GM12878 (cell line): Measurements from ENCODE around the gene TACSTD2. TPM values are rescaled to one million over a fixed set of nuclear protein-coding genes. Genes with fewer than 3 reads are reported as not detected.

Experiments
- ATAC-seq: fragments of 200-7000 bp; cut with Tn5 transposase; 3 replicates; pipeline ENCODE4 v1.9.1; 2020; ENCODE audit warnings: mild to moderate bottlenecking, moderate library complexity
- BruUV-seq: library from RNA; stranded (reverse); fragments of 400-500 nt; replicated peaks from 2 replicates; lab custom pipeline; 2021; lab: Mats Ljungman, UMichigan
- CTCF ChIA-PET: fragments of 300-600 bp; sonication (Branson Sonifier 250); formaldehyde crosslinking; extraction: SDS; loops from one replicate; lab custom pipeline; 2021; ENCODE audit warnings: inconsistent platforms; lab: Yijun Ruan, JAX
- POLR2A ChIA-PET: fragments of 350-600 bp; formaldehyde crosslinking; extraction: SDS; loops from one replicate; lab custom pipeline; 2021; ENCODE audit warnings: inconsistent platforms; lab: Charles Lee
- RAD21 ChIA-PET: fragments of 300-600 bp; sonication (Branson Sonifier 250); formaldehyde crosslinking; loops from one replicate; lab custom pipeline; 2023; ENCODE audit warnings: antibody characterized with exemption; ENCODE audit not compliant: unreplicated experiment; lab: Charles Lee
- SMC1A ChIA-PET: fragments of 300-600 bp; sonication (Branson Sonifier 250); formaldehyde crosslinking; loops from one replicate; lab custom pipeline; 2023; ENCODE audit not compliant: unreplicated experiment, uncharacterized antibody; lab: Charles Lee
- DNase-seq: peaks from one replicate; pipeline ENCODE4 v3.0.0-alpha.2; 2011; ENCODE audit warnings: low read depth, low spot score
- FAIRE-seq: peaks from 3 replicates; lab custom pipeline; 2011; peaks lifted over from hg19 to GRCh38; lab: Jason Lieb, UNC
- H2AFZ ChIP-seq: 2 replicates; pipeline ENCODE4 v1.6.0; 2011; ENCODE audit warnings: low read depth, low read length, control low read depth; ENCODE audit not compliant: control insufficient read depth
- H3K27ac ChIP-seq: 2 replicates; pipeline ENCODE4 v1.5.1; 2011; ENCODE audit warnings: control low read depth; ENCODE audit not compliant: control insufficient read depth, insufficient read depth
- H3K27me3 ChIP-seq, 2 experiments: replicated peaks in 1 of 2; 2 replicates each; pipeline versions ENCODE4 v1.6.0 to v1.6.1; 2011; ENCODE audit warnings: low read length in 1 of 2; ENCODE audit not compliant: control insufficient read depth in 2 of 2, insufficient read depth in 2 of 2
- H3K36me3 ChIP-seq, 2 experiments: 2 replicates each; pipeline ENCODE4 v1.5.1; 2011; ENCODE audit warnings: low read length in 1 of 2; ENCODE audit not compliant: control insufficient read depth in 2 of 2, insufficient read depth in 2 of 2
- H3K4me1 ChIP-seq: 2 replicates; pipeline ENCODE4 v1.6.1; 2011; ENCODE audit warnings: mild to moderate bottlenecking, low read length, moderate library complexity, mixed read lengths; ENCODE audit not compliant: control insufficient read depth, insufficient read depth
- H3K4me2 ChIP-seq: 2 replicates; pipeline ENCODE4 v1.6.0; 2011; ENCODE audit warnings: control low read depth; ENCODE audit not compliant: control insufficient read depth, insufficient read depth
- H3K4me3 ChIP-seq: fragments of 200-600 bp; sonication (generic); 2 replicates; pipeline ENCODE4 v1.5.1; 2016
- H3K79me2 ChIP-seq: 2 replicates; pipeline ENCODE4 v1.6.0; 2011; ENCODE audit warnings: low read length; ENCODE audit not compliant: control insufficient read depth, insufficient read depth
- H3K9ac ChIP-seq: 2 replicates; pipeline ENCODE4 v1.8.0; 2011; ENCODE audit warnings: low read length, control low read depth, mixed read lengths; ENCODE audit not compliant: control insufficient read depth, insufficient read depth
- H3K9me3 ChIP-seq: replicated peaks from 3 replicates; pipeline ENCODE4 v1.5.1; 2011; ENCODE audit warnings: mild to moderate bottlenecking, low read length; ENCODE audit not compliant: control insufficient read depth, insufficient read depth
- H4K20me1 ChIP-seq: 2 replicates; pipeline ENCODE4 v1.6.0; 2011; ENCODE audit not compliant: control insufficient read depth, insufficient read depth
- ATF7 ChIP-seq: fragments of 450-650 bp; IDR thresholded peaks from 2 replicates; pipeline ENCODE4 v1.6.1; 2016; ENCODE audit warnings: low read depth, mild to moderate bottlenecking
- BCL3 ChIP-seq: IDR thresholded peaks from 2 replicates; pipeline ENCODE4 v1.6.1; 2011; ENCODE audit warnings: borderline replicate concordance, low read depth, mild to moderate bottlenecking, moderate library complexity, low read length; ENCODE audit not compliant: insufficient read depth, poor library complexity, severe bottlenecking
- BCLAF1 ChIP-seq: fragments of 450-650 bp; IDR thresholded peaks from 2 replicates; pipeline ENCODE4 v1.6.1; 2017; ENCODE audit warnings: antibody characterized with exemption, mild to moderate bottlenecking, moderate library complexity
- EZH2 ChIP-seq: IDR thresholded peaks from 2 replicates; pipeline ENCODE4 v1.6.1; 2012; ENCODE audit warnings: low read depth, mild to moderate bottlenecking, control low read depth, inconsistent platforms, low read length, borderline replicate concordance; ENCODE audit not compliant: control insufficient read depth
- LARP7 ChIP-seq: fragments of 450-650 bp; IDR thresholded peaks from 2 replicates; pipeline ENCODE4 v1.6.1; 2017; ENCODE audit warnings: mild to moderate bottlenecking
- NRF1 ChIP-seq: conservative IDR thresholded peaks from 2 replicates; pipeline ENCODE4 v1.6.1; 2011; ENCODE audit warnings: mild to moderate bottlenecking, low read depth, low read length, improper control_type of control experiment
- PML ChIP-seq: IDR thresholded peaks from 2 replicates; pipeline ENCODE4 v1.6.1; 2012; ENCODE audit warnings: low read length, inconsistent platforms
- REST ChIP-seq: IDR thresholded peaks from 2 replicates; pipeline ENCODE4 v1.6.1; 2012; ENCODE audit warnings: mild to moderate bottlenecking, low read depth, low read length
- SMAD1 ChIP-seq: fragments of 450-650 bp; IDR thresholded peaks from 2 replicates; pipeline ENCODE4 v1.6.1; 2018; ENCODE audit warnings: mild to moderate bottlenecking, low read depth; ENCODE audit not compliant: partially characterized antibody
- SPI1 ChIP-seq: IDR thresholded peaks from 2 replicates; pipeline ENCODE4 v1.6.1; 2011; ENCODE audit warnings: low read depth, mild to moderate bottlenecking, low read length, moderate library complexity, borderline replicate concordance; ENCODE audit not compliant: insufficient read depth
- TAF1 ChIP-seq: IDR thresholded peaks from 2 replicates; pipeline ENCODE4 v1.6.1; 2011; ENCODE audit warnings: mild to moderate bottlenecking, low read depth, low read length, borderline replicate concordance
- TCF12 ChIP-seq: IDR thresholded peaks from 2 replicates; pipeline ENCODE4 v1.6.1; 2011; ENCODE audit warnings: low read depth, mild to moderate bottlenecking, low read length
- WGBS: methylation state at CpG from one replicate; pipeline ENCODE4 v1.1.6; 2016; ENCODE audit warnings: low lambda C conversion rate; ENCODE audit not compliant: insufficient replicate concordance, insufficient coverage; ENCODE audit errors: missing lambda C conversion rate; 5-methylcytosine and 5-hydroxymethylcytosine counted together
- in situ Hi-C: fragments of 300-500 bp; cut with MboI; formaldehyde crosslinking; loops from 9 replicates; pipeline ENCODE4 v1.14.3; 2018; ENCODE audit warnings: mixed read lengths
- intact Hi-C: fragments of 100-400 bp; cut with micrococcal nuclease; formaldehyde crosslinking; loops from one replicate; pipeline ENCODE4 v1.14.2; 2022; ENCODE audit not compliant: unreplicated experiment
- polyA plus RNA-seq, 11 experiments: library from polyadenylated mRNA; depleted of rRNA in 4 of 11; unstranded in 6 of 11; stranded (reverse) in 5 of 11; fragments of >200 nt; fragmentation: Nextera tagmentation in 4 of 11; fragmentation: Illumina TruSeq in 1 of 11; extraction: Ambion mirVana in 4 of 11; extraction: Trizol in 1 of 11; gene quantifications; 1 replicate in 1 of 11; 2 replicates in 10 of 11; pipeline versions ENCODE4 v1.2.1 to v1.2.3, GENCODE V29; 2011 to 2016; ENCODE audit warnings: inconsistent platforms in 2 of 11, missing spikeins in 2 of 11, low read depth in 1 of 11
- total RNA-seq, 4 experiments: library from RNA; depleted of rRNA in 3 of 4; stranded (reverse); fragments of >200 nt in 3 of 4; fragmentation: Illumina TruSeq in 1 of 4; extraction: Trizol in 1 of 4; gene quantifications; 2 replicates each; pipeline versions ENCODE4 v1.2.1 to v1.2.3, GENCODE V29; 2013 to 2021
- TF ChIP-seq, protein P1 (sequence below): fragments of 150-350 bp; IDR thresholded peaks from 2 replicates; pipeline ENCODE4 v1.6.1; 2016; ENCODE audit warnings: low read depth, low read length

Gene TACSTD2
- total and polyA plus RNA-seq, 10 of the 15 experiments (the other 5 are each of a cell fraction or from before 2014, with no cell fraction given), result 0.56 to 9.4 (median 3.7) TPM

GRCh38 chr1:58591806-58592205 is 14.8 kb upstream of the TACSTD2 start:
- no peak for ATAC-seq
- Histone ChIP-seq H3K4me1 (peaks cover 2% of the 10 kb centered on the region; the same call in 1 of the 2 replicates), H3K9me3 (no peaks in the 10 kb centered on the region), H3K9ac (no peak overlapping the region), H3K36me3 (no peaks in the 10 kb centered on the region), H3K4me2 (no peak overlapping the region), H4K20me1 (no peaks in the 10 kb centered on the region; the same call in 1 of the 2 replicates), H3K79me2 (no peaks in the 10 kb centered on the region), H3K27me3 (no peaks in the 10 kb centered on the region), H2AFZ (no peak overlapping the region), H3K27ac (no peak overlapping the region), H3K4me3 (no peak overlapping the region)
- no peak for DNase-seq
- in situ Hi-C loops, result no loop called here
- ChIA-PET CTCF (no interaction called here), SMC1A (interaction anchor here (1.2 kb wide), 1 partner anchor 8 kb away, joined by 3 read pairs; no protein-coding TSS in a partner anchor), POLR2A (no interaction called here), RAD21 (no interaction called here)
- no TSS peak for BruUV-seq
- no peak for FAIRE-seq
- 0% methylated on average over 1 of the region's 1 CpG for WGBS
- intact Hi-C loops, result no loop called here
- no peak for TF ChIP-seq TAF1
- no peak for TF ChIP-seq BCLAF1
- no peak for TF ChIP-seq ATF7
- no peak for TF ChIP-seq LARP7
- no peak for TF ChIP-seq NRF1
- TF ChIP-seq PML, result no peak
- no peak for TF ChIP-seq EZH2
- no peak for TF ChIP-seq BCL3
- TF ChIP-seq REST, result no peak
- no peak for TF ChIP-seq TCF12
- TF ChIP-seq SPI1, result no peak
- TF ChIP-seq, protein P1, sequence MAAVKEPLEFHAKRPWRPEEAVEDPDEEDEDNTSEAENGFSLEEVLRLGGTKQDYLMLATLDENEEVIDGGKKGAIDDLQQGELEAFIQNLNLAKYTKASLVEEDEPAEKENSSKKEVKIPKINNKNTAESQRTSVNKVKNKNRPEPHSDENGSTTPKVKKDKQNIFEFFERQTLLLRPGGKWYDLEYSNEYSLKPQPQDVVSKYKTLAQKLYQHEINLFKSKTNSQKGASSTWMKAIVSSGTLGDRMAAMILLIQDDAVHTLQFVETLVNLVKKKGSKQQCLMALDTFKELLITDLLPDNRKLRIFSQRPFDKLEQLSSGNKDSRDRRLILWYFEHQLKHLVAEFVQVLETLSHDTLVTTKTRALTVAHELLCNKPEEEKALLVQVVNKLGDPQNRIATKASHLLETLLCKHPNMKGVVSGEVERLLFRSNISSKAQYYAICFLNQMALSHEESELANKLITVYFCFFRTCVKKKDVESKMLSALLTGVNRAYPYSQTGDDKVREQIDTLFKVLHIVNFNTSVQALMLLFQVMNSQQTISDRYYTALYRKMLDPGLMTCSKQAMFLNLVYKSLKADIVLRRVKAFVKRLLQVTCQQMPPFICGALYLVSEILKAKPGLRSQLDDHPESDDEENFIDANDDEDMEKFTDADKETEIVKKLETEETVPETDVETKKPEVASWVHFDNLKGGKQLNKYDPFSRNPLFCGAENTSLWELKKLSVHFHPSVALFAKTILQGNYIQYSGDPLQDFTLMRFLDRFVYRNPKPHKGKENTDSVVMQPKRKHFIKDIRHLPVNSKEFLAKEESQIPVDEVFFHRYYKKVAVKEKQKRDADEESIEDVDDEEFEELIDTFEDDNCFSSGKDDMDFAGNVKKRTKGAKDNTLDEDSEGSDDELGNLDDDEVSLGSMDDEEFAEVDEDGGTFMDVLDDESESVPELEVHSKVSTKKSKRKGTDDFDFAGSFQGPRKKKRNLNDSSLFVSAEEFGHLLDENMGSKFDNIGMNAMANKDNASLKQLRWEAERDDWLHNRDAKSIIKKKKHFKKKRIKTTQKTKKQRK, result no peak
- TF ChIP-seq SMAD1, result no peak
